Activated CD8-positive, alpha-beta memory T cell treated with anti-CD3 and anti-CD28 coated beads, Interleukin-2, amount 50 U/mL, for 24 hours (primary cell): ENCODE data around the gene RTN4RL1.

Source experiments
- DNase-seq: peaks from one replicate; pipeline ENCODE4 v3.0.0-alpha.2; 2020; ENCODE audit errors: extremely low read depth

RTN4RL1 gene, protein sequence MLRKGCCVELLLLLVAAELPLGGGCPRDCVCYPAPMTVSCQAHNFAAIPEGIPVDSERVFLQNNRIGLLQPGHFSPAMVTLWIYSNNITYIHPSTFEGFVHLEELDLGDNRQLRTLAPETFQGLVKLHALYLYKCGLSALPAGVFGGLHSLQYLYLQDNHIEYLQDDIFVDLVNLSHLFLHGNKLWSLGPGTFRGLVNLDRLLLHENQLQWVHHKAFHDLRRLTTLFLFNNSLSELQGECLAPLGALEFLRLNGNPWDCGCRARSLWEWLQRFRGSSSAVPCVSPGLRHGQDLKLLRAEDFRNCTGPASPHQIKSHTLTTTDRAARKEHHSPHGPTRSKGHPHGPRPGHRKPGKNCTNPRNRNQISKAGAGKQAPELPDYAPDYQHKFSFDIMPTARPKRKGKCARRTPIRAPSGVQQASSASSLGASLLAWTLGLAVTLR

GRCh38 chr17:2025220-2025621 lies at the start of gene RTN4RL1:
RTN4RL1 (minus strand) TSS chr17:2025334; CDS start chr17:2024865, 469 bp downstream.
- DNase-seq, result no peak

- DNase-seq, result no peak
Observed at GRCh38 chr17:2074919-2075318, 49.8 kb upstream of the RTN4RL1 start.

GRCh38 chr17:2071455-2072281 lies 46.5 kb upstream of the RTN4RL1 start:
- no peak for DNase-seq

GRCh38 chr17:2071024-2071385 lies 45.9 kb upstream of the RTN4RL1 start:
- DNase-seq, result no peak

DNA sequence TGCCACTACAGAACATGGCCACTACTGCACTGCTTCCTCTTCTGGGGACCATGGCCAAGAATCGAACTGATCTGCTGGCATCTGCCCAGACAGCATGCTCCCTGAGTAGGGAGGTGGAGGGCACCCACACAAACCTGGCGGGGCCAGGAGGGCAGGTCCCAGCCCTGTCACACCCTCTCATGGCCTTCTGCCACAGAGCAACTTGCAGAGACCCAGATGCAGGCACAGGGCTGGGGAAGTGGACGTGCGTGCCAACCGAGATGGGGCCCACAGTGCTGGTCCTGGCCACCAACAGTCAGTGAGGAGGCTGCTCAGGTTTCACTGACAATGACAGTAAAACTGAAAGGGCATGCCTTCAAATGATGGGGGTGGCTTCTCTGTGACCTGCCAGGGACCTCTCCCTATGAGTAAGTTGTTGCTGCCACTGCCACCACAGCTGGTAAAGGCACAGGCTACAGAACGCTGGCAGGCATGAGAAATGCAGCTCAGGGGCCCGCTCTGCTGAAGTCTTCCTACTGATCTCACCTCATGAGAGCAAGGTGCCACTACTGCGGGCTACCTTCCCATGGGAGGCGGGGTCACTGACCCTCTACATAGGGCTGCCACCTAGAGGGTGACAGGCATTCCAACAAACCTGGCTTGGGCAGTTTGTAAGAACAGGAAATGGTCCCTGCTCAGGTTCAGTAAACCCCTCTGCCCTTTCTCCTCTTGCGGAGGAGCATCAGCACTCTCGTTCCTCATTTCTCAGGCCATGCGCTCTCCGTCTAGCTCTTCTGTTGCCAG lies 45.3 kb upstream of the RTN4RL1 start:
- DNase-seq, result no peak

DNA sequence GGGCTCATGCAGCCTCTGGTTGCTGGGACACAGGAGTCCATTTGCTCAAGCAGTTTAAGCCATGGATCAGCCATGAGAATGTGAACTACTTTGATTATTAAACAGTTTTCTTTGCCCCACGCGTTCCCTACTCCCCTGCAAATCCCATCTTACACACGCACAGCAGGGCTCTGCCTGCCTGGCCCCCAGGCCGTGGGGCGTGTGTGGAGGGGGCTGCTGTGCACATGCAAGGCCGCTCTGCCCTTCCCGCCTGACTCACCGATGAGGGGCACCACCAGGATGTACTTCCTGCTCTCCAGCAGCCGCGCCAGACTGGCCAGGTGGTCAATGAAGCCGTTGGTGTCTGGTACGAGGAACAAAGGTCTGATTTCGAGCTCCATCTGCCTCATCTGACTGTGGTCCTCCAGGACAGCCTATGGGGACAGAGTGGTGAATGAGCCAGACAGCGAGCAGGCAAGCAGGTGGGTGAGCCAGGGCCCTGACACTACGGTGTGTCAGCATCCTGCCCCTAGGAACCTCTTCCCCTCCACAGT lies 43.5 kb upstream of the RTN4RL1 start:
- DNase-seq, result no peak

DNA sequence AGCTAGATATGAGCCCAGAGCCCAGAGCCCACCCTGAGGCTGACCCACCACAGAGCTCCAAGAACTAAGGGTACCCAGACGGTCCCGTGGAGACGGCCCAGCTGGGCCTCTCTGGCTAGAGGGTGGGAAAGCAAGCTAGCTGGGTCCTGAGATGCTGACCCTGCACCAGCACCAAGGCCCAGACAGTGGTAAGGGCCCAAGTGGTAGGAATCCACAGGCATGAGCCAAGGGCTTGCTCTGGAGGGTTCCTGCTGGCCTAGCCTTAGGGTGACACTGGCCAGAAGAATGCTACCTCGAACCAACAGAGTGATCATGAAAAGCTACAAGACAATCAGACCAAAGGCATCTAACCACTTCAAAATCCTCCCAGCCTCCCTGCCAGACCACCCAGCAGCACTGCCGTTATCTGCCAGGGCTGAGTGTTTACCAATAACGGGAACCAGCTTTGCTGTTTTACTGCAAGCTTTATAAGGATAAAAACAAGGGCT lies 42.9 kb upstream of the RTN4RL1 start:
- no peak for DNase-seq

DNA sequence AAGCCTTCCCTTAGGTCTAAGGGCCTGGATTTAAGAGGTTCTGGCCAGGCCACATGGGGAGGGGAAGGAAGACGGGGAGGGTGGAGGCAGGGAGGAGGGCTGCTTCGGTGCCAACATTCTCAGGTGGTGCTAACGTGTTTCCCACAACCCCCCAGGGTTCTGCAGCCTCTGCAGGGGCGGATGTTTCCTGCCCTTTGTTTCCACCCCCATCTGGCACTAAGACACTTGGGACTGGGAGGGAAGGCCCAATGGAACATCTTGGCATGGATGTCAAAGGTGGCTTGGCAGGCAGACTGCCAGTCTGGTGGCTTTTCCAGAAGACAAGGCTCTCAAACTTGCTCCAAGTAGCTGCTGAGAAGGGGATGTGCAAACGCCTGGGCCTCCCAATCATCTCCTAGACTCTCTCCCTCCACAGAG lies 42.5 kb upstream of the RTN4RL1 start:
- DNase-seq, result no peak

- no peak for DNase-seq
Observed at GRCh38 chr17:2067048-2067561, 42.0 kb upstream of the RTN4RL1 start.

GRCh38 chr17:2065949-2066400 lies 40.8 kb upstream of the RTN4RL1 start:
- DNase-seq, result no peak

DNA sequence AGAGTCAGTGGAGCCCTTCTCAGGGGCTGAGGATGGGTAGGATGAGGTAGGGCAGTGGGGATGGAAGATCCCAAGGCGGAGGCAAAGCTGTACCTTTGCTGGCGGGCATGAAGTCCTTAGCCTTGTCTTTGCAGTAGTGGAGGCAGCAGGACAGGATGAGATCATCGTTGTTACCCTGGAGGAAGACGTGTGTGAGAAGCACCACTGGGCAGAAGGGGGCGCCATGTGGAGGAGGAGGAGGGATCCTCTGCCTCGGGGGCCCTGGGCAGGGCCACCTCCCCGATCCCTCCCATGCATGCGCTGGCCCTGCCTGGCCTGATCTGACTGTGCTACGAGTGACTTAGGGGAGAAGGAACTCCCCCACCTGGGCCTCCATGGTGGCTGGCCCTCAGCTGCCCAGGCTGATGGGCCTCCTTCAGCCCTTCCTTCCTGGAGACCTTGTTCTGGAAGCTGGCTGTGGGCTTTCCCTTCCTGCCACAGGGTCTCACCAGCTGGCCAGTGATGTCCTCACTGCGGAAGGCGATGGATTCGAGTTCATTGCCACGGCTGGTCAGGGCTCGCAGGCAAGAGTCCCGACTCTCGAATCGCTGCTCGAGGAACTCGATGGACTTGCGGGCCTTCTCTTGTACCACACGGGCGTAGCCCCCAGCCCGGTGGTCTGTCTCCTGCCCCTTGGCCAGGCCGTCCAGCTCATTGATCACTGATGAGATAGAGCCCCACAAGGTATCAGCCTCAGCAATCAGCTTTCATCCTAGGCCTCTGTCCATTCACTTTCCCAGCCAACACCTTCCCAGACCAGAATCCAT lies 40.0 kb upstream of the RTN4RL1 start:
- no peak for DNase-seq

- DNase-seq, result no peak
Observed at GRCh38 chr17:2064520-2064971, 39.4 kb upstream of the RTN4RL1 start.

- DNase-seq, result no peak
Observed at GRCh38 chr17:2064147-2064489, 39.0 kb upstream of the RTN4RL1 start.

- DNase-seq, result no peak
Observed at GRCh38 chr17:2063261-2064146, 38.4 kb upstream of the RTN4RL1 start.

DNA sequence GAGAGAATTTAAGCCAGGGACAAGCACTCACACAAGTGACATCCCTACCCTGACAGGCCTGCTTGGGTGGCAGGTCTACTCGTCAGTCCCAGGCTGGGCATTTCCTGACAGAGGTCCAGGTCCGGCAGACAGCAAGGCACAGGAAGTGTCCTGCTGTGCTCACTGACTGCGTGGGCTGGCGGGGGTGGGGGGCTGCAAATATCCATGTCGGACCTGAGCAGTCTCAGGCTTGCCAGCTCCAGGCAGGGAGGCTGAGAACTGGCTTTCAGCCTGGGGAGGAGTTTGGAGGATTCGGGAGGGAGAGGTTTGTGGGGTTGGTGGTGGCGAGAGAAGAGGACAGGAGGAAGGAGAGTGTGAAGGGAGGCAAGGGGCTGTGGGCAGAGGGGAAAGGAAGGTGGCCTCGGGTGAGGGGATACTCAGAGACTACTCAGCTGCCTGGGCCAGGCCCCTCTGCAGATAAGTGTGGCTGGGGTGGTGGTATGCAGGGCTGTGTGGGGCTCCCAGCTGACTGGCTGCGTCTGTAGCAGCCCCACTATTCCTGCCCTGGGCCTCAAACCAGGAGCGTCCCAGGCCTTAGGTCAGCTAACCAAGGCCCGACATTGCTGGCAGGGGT lies 37.5 kb upstream of the RTN4RL1 start:
- no peak for DNase-seq

- DNase-seq, result no peak
Observed at GRCh38 chr17:2061441-2061958, 36.4 kb upstream of the RTN4RL1 start.

- no peak for DNase-seq
Observed at GRCh38 chr17:2060681-2061440, 35.7 kb upstream of the RTN4RL1 start.

DNA sequence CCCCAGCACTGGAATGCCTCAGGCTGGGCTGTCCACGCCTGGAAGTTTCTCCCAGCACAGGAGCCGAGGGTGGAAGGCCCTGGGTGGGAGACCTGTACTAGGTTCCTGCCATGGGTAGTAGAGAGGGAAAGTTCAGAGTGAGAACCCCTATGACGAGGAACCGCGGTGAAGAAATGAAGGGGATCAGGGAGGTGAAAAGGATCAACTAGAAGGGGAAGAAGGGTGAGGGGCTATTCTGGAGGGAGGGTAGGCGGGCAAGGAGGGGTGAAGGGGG lies 35.2 kb upstream of the RTN4RL1 start:
- DNase-seq, result no peak
